ENCODE measurements around the gene PACS1. TPM values are rescaled to one million over a fixed set of nuclear protein-coding genes. Genes with fewer than 3 reads are reported as not detected.

The PACS1 gene
- total RNA-seq, 3 donors from 2014 or later (not counting 1 experiment from before 2014, with no cell fraction given) = 176 to 204 (median 186) TPM

GRCh38 chr11:66280428-66280827 lies 210.4 kb downstream of the PACS1 start:
- H3K27ac ChIP-seq (ENCODE audit: low read length) = no peak overlapping the region
- Mint-ChIP-seq H3K9me3 (no peaks in the 10 kb centered on the region), H3K4me1 (peaks cover 10 to 57% of the 10 kb centered on the region in 2 donors), H3K36me3 (no peaks in the 10 kb centered on the region), H3K27me3 (ENCODE audit: low read depth in 2 of 2) (peaks cover 7 to 14% of the 10 kb centered on the region in 2 donors), H3K4me3 (no peak overlapping the region), H3K27ac (peak overlapping the region in 1 of 2 donors; percentile 89)
- 94% methylated on average over 14 of the region's 14 CpGs for WGBS (ENCODE audit: insufficient coverage)
- no peaks in the 10 kb centered on the region for H3K9me3 ChIP-seq (ENCODE audit: control insufficient read depth, insufficient read depth, low read length)
- peaks cover 10% of the 10 kb centered on the region for H3K27me3 ChIP-seq (ENCODE audit: control insufficient read depth, insufficient read depth, low read length)
- TF ChIP-seq CTCF (IDR thresholded peaks at IDR 0.05) = no peak
- H3K4me3 ChIP-seq (ENCODE audit: low read length) = no peak overlapping the region
- intact Hi-C loops (cut with micrococcal nuclease) = no loop called here
- DNase-seq (no peak), ATAC-seq (no peak)
- H3K4me1 ChIP-seq (ENCODE audit: control insufficient read depth, insufficient read depth, low read length) = peaks cover 50% of the 10 kb centered on the region
- H3K36me3 ChIP-seq (ENCODE audit: control insufficient read depth, insufficient read depth, low read length) = peaks cover 14% of the 10 kb centered on the region

DNA sequence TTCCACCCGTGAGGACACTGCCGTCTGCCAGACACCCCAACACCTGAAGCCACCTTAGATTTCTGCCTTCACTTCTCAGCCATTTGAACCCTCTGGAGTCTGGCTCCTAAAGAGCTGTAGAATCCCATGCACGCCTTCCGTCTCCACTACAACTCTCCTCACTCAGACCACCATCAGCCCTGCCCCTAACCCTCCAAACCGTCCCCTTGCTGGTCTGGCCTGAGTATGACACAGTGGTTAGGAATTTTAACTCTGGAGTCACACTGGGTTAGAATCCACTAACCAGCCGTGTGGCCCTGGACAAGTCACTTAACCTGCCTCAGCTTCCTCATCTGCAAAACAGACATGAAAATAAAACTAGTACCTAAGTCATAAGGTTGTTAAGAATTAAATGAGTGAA lies 210.9 kb downstream of the PACS1 start:
- DNase-seq = no peak
- peaks cover 7 to 14% of the 10 kb centered on the region in 2 donors for H3K27me3 Mint-ChIP-seq (ENCODE audit: low read depth in 2 of 2)
- Histone ChIP-seq H3K4me3 (ENCODE audit: low read length) (no peak overlapping the region), H3K4me1 (ENCODE audit: control insufficient read depth, insufficient read depth, low read length) (peaks cover 49% of the 10 kb centered on the region), H3K9me3 (ENCODE audit: control insufficient read depth, insufficient read depth, low read length) (no peaks in the 10 kb centered on the region), H3K27ac (ENCODE audit: low read length) (no peak overlapping the region), H3K36me3 (ENCODE audit: control insufficient read depth, insufficient read depth, low read length) (peaks cover 8% of the 10 kb centered on the region), H3K27me3 (ENCODE audit: control insufficient read depth, insufficient read depth, low read length) (peaks cover 10% of the 10 kb centered on the region)
- H3K27ac Mint-ChIP-seq = peak overlapping the region; percentile 17 to 89
- no peaks in the 10 kb centered on the region for H3K36me3 Mint-ChIP-seq
- TF ChIP-seq CTCF (IDR thresholded peaks at IDR 0.05) = no peak
- no peaks in the 10 kb centered on the region for H3K9me3 Mint-ChIP-seq
- intact Hi-C loops (cut with micrococcal nuclease) = no loop called here
- ATAC-seq = no peak
- 95% methylated on average over 6 of the region's 6 CpGs for WGBS (ENCODE audit: insufficient coverage)
- peaks cover 10 to 57% of the 10 kb centered on the region in 2 donors for H3K4me1 Mint-ChIP-seq
- peak overlapping the region; percentile 6 for H3K4me3 Mint-ChIP-seq

DNA sequence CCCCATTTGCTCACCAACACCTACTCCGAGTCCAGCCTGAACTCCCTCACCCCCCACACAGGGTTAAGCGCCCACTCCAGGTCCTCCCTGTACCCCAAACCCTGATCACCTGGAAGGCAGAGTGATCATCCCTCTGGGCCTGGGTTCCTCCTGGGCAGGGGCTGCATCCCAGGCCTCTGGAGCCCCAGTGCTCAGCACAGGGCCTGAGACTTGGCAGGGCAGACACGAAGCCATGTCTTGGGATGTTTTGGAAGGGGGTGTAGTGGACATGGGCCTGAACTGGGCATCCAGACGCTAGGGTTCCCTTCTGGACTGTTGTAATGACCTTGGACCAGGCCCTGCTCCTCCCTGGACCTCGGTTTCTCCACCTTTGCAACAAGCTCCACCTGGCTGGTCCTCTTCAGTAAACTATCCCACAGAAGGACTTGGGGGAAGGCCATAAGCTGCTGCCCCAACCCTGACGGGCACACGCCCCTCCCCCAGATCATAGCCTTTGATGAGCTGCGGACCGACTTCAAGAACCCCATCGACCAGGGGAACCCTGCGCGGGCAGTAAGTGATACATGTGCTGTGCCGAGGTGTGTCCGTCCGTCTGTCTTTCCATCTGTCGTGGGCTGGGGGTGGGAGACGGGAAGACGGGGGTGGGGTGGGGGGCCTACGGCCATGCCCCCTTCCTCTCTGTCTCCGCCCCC lies 211.8 kb downstream of the PACS1 start:
- peak overlapping the region; percentile 50 for H3K4me3 Mint-ChIP-seq
- peaks cover 7 to 14% of the 10 kb centered on the region in 2 donors for H3K27me3 Mint-ChIP-seq (ENCODE audit: low read depth in 2 of 2)

More for the DNA sequence above, 211.8 kb downstream of the PACS1 start:
- peaks cover 3% of the 10 kb centered on the region for H3K36me3 ChIP-seq (ENCODE audit: control insufficient read depth, insufficient read depth, low read length)
- 45% methylated on average over 14 of the region's 20 CpGs for WGBS (ENCODE audit: insufficient coverage)
- Mint-ChIP-seq H3K9me3 (no peaks in the 10 kb centered on the region), H3K36me3 (no peaks in the 10 kb centered on the region), H3K4me1 (peaks cover 8 to 52% of the 10 kb centered on the region in 2 donors), H3K27ac (peak overlapping the region; percentile 74 to 89)
- no peak for ATAC-seq
- intact Hi-C loops (cut with micrococcal nuclease) = loop anchor here (1.0 kb wide), 2 partner anchors 14 to 60 kb away; partner anchors contain the start of gene RAB1B
- peaks cover 41% of the 10 kb centered on the region for H3K4me1 ChIP-seq (ENCODE audit: control insufficient read depth, insufficient read depth, low read length)
- H3K9me3 ChIP-seq (ENCODE audit: control insufficient read depth, insufficient read depth, low read length) = no peaks in the 10 kb centered on the region
- TF ChIP-seq CTCF (IDR thresholded peaks at IDR 0.05) = no peak
- H3K4me3 ChIP-seq (ENCODE audit: low read length) = no peak overlapping the region
- DNase-seq = no peak
- H3K27me3 ChIP-seq (ENCODE audit: control insufficient read depth, insufficient read depth, low read length) = peaks cover 10% of the 10 kb centered on the region
- H3K27ac ChIP-seq (ENCODE audit: low read length) = no peak overlapping the region
